ENCODE results near the gene MADD.

Gene MADD

GRCh38 chr11:47338396-47339241 lies 68.7 kb downstream of the MADD start:
- no peak for DNase-seq (ENCODE audit: low read depth in 2 of 2, low spot score in 1 of 2)

- no peak for DNase-seq (ENCODE audit: low read depth in 2 of 2, low spot score in 1 of 2)
These were observed 70.1 kb downstream of the MADD start for GRCh38 chr11:47340010-47340409.

GRCh38 chr11:47340980-47341775 lies 71.2 kb downstream of the MADD start:
- no peak for DNase-seq (ENCODE audit: low read depth in 2 of 2, low spot score in 1 of 2)

DNA sequence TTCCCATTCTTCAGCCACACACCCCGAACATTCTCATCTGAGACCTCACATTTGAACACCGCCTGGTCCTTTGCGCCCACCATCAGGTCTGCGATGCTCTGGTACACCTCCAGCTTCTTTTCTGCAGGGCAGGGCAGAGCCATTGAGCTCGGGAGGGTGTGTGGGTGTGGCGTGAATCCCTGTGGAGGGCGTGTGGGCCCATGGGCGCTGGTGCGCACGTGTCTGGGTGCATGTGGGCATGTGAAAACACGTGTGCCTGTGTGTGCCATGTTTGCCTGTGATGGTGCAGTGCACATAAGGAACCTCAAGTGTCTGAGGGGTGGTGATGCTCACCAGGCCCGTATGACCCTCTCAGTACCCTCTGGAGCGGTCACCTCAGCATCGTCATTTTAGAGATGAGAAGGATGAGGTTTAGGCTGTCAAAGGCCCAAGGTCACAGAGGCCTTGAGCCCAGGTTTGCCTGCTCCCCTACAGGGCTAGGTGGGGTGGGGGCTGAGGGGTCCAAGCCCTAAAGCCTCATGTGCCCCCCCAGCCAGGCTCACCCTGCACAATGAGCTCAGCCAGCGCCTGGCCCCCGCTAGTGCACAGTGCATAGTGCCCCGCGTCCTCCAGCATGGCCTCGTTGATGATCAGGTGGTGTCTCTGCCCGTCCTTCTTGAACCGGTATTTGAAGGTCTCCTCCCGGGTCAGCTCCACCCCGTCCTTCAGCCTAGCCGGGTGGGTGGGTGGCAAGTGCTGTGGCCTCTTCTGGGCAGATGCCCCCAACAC lies 72.3 kb downstream of the MADD start:
- DNase-seq (ENCODE audit: low read depth in 2 of 2, low spot score in 1 of 2): no peak

- no peak for DNase-seq (ENCODE audit: low read depth in 2 of 2, low spot score in 1 of 2)
These were observed 72.9 kb downstream of the MADD start for GRCh38 chr11:47342854-47343253.

DNA sequence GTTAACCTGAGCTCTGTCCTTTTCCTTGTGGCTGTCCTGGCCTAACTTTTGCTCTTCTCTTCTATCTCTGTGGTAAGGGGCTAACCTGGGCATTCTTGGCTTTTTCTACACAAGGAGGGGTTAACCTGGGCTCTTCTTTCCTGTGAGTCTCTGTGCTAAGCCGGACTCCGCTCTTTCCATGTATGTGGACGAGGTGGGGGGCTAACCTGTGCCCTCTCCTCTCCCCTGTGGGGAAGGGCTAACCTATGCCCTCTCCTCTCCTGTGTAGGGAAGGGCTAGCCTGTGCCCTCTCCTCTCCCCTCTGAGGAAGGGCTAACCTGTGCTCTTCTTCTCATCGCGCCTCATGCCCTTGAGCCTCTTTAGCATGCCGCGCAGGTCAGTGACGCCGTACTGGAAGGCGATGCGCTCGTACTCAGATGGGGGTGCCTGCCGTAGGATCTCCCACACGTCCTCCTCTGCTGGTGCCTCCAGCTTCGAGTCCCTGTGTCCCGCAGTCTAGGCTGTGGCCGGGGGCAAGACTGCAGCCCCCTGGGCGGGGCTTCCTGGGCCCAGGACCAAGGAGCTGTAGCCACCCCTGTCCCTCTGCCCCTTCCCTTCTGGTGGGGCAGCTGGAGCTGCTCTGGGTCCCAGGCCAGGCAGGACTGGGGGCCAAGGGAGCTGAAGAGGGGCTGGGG lies 76.1 kb downstream of the MADD start:
- no peak for DNase-seq (ENCODE audit: low read depth in 2 of 2, low spot score in 1 of 2)

DNA sequence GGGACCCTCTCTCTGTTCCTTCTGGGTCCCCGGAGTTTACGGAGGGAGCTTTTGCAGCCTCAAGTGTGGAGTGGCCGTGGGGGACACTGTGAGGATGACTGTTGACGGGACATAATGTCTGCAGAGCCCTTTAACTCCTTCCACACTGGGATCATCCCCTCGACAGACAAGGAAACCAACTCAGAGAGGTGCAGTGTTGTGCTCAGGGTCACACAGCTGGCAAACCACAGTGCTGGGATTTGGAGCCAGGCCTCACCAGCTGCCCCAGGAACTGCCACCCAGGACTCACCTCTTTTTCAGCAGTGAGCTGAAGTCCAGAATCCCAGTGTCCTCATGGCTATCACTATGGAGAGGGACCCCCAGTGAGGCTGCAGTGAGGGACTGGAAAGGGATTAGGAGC lies 77.2 kb downstream of the MADD start:
- DNase-seq (ENCODE audit: low read depth in 2 of 2, low spot score in 1 of 2): no peak

DNA sequence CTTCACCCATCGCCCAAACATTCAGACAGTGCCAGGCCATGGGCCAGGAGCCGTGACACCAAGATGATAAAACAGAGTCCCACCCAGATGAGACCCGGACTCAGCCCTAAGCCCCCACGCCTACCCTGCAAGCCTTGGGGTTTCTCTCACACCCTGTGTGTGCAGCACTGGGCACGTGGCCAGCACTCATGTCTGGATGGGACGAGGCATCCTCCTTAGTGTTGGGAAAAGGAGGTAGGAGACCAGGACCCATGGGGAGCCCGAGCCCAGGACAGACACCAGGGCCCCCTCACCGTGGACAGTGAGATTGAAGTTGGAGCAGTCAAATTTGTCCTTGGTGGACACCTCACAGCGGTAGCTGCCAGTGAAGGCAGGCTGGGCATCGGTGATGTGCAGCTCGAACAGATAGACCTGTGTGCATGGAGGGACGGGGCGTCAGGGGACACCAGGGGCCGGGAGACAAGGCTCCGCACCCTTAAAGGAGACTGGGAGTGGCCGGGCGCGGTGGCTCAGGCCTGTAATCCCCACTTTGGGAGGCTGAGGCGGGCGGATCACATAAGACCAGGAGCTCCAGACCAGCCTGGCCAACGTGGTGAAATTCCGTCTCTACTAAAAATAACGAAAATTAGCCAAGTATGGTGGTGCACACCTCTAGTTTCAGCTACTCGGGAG lies 78.3 kb downstream of the MADD start:
- DNase-seq (ENCODE audit: low read depth in 2 of 2, low spot score in 1 of 2): no peak

GRCh38 chr11:47348859-47349258 lies 78.9 kb downstream of the MADD start:
- no peak for DNase-seq (ENCODE audit: low read depth in 2 of 2, low spot score in 1 of 2)

GRCh38 chr11:47349521-47350095 lies 79.7 kb downstream of the MADD start:
- no peak for DNase-seq (ENCODE audit: low read depth in 2 of 2, low spot score in 1 of 2)

DNA sequence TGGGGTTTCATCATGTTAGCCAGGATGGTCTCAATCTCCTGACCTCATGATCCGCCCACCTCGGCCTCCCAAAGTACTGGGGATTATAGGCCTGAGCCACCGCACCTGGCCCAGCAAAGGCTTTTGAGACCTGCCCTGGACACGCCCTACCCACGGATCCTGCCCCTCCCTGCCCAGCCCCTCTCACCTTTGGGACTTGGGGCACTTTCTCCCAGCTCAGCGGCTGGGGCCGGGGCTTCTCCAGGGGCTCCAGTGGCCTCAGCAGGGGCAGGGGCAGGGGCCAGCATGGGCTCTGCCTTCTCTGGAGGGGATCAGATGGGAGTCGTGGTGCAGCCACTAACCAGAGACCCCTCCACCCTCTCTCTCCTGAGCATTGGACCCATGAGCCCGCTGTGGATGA lies 80.4 kb downstream of the MADD start:
- no peak for DNase-seq (ENCODE audit: low read depth in 2 of 2, low spot score in 1 of 2)

DNA sequence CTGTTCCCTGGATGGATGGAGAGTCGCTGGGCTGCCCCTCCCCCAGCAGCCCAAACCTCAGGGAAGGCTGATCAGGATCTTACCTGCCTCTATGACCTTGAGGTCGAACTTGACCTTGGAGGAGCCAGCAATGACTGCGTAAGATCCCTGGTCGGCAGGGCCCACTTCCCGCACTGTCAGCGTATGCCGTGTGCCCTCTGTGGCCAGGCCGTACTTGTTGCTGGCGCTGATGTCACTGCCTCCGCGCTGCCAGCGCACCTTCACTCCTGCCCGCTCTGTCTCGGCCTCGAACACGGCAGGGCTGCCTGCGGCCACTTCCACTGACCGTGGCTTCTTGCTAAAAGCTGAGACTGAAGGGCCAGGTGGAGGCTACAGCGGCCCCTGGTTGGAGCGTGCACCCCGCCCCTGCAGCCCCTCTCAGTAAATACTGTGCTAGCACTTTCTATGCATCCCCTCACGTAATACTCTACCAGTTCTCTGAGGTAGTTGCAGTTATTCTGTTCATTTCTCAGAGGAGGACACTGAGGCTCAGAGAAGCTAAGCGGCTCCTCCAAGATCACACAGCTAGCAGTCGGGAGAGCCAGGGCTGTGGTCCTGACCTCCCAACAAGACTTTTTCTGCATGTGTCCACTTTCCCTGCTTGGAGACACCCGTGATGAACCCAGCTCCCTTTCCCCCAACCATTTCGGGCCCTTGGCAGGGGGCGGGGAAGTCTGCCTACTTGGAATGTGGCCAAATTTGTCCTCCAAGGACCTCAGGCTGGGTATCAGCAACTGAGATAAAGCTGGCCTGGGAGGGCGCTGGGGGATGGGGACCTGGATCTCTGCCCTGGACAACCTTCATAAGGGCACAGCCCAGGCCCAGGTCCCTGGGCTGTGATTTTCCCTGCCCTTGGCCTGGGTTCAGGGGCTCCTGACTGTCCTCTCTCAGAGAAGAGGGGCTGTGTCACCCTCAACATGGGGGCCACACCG lies 81.5 kb downstream of the MADD start:
- DNase-seq (ENCODE audit: low read depth in 2 of 2, low spot score in 1 of 2): no peak

DNA sequence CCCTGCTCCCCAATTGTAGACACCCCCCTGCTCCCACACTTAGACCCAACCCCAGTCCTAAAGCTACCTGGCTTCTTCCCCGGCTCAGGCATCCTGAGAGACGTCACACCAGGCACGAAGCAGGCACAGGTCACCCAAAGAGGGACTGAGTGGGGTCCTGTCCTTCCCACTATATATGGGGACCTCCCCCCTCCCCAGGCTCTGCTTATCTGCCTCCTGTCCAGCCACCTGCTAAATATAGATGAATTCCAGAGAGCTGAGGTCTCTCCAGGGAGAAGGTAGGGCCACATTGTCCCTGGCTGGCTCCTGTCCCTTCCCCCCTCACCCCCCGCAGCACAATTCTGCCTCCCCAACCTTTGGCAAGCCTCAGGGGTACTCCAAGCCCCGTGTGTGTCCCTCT lies 82.6 kb downstream of the MADD start, which contains the start of gene MYBPC3:
TSS of gene MYBPC3 (minus strand) at position 147 of the 400 bp plus-strand sequence. CDS start at position 92, 55 bp downstream.
- no peak for DNase-seq (ENCODE audit: low read depth in 2 of 2, low spot score in 1 of 2)

DNA sequence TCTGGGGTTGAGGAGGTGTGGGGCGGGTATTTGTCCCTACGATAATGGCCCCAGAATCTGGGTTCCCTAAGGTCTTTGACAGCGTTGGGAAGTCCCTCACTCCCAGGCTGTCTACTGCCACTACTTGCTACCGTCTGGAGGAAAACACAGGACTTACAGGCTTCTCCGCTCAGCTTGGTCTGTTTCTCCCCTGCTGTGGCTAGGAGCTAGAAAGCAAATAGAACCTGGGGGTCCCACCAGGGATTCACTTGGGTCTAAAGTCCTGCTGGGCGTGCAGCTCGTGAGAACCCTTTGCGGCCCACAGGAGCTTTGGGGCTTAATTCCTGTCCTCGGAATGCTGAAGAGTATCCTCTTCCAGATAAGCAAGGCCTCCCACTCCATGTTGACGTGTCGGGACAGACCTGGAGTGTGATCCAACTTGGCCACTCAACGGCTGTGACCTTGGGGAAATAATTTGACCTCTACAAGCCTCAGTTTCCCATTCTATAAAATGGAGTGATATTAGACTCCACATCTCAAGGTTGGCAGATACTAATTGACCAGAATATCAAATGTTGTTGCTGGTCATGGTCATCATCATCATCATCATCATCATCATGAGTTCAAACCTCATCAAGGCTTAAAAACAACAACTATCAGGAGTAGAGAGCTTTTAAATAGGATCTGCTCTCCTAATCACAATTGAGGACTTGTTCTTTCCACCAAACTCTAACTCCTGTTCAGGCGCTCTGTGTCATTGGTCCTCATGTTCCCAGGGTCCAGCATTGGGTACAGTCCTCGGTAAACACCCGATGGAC lies 84.2 kb downstream of the MADD start:
- DNase-seq (ENCODE audit: low read depth in 2 of 2, low spot score in 1 of 2): no peak

DNA sequence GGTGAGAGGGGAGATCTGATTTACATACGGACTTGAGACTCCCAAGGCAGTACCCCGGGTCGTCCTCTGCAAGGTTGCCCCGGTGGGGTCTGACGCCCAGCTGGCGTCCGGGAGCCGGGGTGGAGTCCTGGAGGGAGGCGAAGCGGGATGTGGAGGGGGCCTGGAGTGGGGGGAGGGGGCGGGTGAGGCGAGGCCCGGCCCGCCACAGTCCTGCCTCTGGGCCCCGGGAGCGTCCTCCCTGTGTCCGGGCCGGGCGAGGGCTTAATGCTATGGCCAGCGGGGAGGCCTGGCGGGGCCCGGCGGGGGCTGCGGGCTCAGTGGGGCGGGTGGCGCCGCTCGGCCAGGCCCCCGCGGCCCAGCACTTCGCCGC lies 85.0 kb downstream of the MADD start:
- no peak for DNase-seq (ENCODE audit: low read depth in 2 of 2, low spot score in 1 of 2)

- DNase-seq (ENCODE audit: low read depth in 2 of 2, low spot score in 1 of 2): no peak
These were observed 85.6 kb downstream of the MADD start for GRCh38 chr11:47355283-47356128.
